ENCODE results near the gene SEPSECS.

- TF ChIP-seq UBTF (IDR thresholded peaks at IDR 0.05; ENCODE audit: borderline replicate concordance in 1 of 2, low read depth in 2 of 2, low read length in 2 of 2) (no peak), POLR2A (conservative IDR thresholded peaks at IDR 0.05) (no peak), PHTF2 (CRISPR knock-in tag; IDR thresholded peaks at IDR 0.05) (no peak), BMI1 (IDR thresholded peaks at IDR 0.05; ENCODE audit: low read length) (no peak), EGR1 (conservative IDR thresholded peaks at IDR 0.05) (no peak), SIN3A (IDR thresholded peaks at IDR 0.05; ENCODE audit: borderline replicate concordance in 2 of 2, control insufficient read depth in 1 of 2, low read depth in 2 of 2, low read length in 2 of 2) (no peak), KDM1A (IDR thresholded peaks at IDR 0.05) (no peak), FOXA1 (IDR thresholded peaks at IDR 0.05; ENCODE audit: borderline replicate concordance) (no peak)
- TF ChIP-seq, protein P1, sequence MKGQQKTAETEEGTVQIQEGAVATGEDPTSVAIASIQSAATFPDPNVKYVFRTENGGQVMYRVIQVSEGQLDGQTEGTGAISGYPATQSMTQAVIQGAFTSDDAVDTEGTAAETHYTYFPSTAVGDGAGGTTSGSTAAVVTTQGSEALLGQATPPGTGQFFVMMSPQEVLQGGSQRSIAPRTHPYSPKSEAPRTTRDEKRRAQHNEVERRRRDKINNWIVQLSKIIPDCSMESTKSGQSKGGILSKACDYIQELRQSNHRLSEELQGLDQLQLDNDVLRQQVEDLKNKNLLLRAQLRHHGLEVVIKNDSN (CRISPR knock-in tag; IDR thresholded peaks at IDR 0.05), result no peak
- TF ChIP-seq, protein P2, sequence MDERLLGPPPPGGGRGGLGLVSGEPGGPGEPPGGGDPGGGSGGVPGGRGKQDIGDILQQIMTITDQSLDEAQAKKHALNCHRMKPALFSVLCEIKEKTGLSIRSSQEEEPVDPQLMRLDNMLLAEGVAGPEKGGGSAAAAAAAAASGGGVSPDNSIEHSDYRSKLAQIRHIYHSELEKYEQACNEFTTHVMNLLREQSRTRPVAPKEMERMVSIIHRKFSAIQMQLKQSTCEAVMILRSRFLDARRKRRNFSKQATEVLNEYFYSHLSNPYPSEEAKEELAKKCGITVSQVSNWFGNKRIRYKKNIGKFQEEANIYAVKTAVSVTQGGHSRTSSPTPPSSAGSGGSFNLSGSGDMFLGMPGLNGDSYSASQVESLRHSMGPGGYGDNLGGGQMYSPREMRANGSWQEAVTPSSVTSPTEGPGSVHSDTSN (CRISPR knock-in tag; IDR thresholded peaks at IDR 0.05; ENCODE audit: low read depth), result no peak
- TF ChIP-seq, protein P2 (tag; conservative IDR thresholded peaks at IDR 0.05; ENCODE audit: low read depth), result no peak
- TF ChIP-seq, protein P3, sequence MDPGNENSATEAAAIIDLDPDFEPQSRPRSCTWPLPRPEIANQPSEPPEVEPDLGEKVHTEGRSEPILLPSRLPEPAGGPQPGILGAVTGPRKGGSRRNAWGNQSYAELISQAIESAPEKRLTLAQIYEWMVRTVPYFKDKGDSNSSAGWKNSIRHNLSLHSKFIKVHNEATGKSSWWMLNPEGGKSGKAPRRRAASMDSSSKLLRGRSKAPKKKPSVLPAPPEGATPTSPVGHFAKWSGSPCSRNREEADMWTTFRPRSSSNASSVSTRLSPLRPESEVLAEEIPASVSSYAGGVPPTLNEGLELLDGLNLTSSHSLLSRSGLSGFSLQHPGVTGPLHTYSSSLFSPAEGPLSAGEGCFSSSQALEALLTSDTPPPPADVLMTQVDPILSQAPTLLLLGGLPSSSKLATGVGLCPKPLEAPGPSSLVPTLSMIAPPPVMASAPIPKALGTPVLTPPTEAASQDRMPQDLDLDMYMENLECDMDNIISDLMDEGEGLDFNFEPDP (CRISPR knock-in tag; IDR thresholded peaks at IDR 0.05), result no peak
- TF ChIP-seq, protein P4, sequence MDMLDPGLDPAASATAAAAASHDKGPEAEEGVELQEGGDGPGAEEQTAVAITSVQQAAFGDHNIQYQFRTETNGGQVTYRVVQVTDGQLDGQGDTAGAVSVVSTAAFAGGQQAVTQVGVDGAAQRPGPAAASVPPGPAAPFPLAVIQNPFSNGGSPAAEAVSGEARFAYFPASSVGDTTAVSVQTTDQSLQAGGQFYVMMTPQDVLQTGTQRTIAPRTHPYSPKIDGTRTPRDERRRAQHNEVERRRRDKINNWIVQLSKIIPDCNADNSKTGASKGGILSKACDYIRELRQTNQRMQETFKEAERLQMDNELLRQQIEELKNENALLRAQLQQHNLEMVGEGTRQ (CRISPR knock-in tag; IDR thresholded peaks at IDR 0.05), result no peak
- TF ChIP-seq, protein P5, sequence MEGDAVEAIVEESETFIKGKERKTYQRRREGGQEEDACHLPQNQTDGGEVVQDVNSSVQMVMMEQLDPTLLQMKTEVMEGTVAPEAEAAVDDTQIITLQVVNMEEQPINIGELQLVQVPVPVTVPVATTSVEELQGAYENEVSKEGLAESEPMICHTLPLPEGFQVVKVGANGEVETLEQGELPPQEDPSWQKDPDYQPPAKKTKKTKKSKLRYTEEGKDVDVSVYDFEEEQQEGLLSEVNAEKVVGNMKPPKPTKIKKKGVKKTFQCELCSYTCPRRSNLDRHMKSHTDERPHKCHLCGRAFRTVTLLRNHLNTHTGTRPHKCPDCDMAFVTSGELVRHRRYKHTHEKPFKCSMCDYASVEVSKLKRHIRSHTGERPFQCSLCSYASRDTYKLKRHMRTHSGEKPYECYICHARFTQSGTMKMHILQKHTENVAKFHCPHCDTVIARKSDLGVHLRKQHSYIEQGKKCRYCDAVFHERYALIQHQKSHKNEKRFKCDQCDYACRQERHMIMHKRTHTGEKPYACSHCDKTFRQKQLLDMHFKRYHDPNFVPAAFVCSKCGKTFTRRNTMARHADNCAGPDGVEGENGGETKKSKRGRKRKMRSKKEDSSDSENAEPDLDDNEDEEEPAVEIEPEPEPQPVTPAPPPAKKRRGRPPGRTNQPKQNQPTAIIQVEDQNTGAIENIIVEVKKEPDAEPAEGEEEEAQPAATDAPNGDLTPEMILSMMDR (IDR thresholded peaks at IDR 0.05 in 2 of 3, conservative IDR thresholded peaks at IDR 0.05 in 1 of 3; ENCODE audit: insufficient read depth in 2 of 3, low read depth in 1 of 3, low read length in 3 of 3), result no peak
Measured at GRCh38 chr4:25162566-25162965, 2.3 kb upstream of the SEPSECS start.
